Keratinocyte (primary cell): ENCODE data around the gene COPG2. TPM values are rescaled to one million over a fixed set of nuclear protein-coding genes. Genes with fewer than 3 reads are reported as not detected.

ENCODE experiments used
- DNase-seq: peaks from one replicate; pipeline ENCODE4 v3.0.0-alpha.2; 2011; ENCODE audit warnings: low read depth, missing footprints, low spot score
- FAIRE-seq: peaks from 2 replicates; lab custom pipeline; 2011; peaks lifted over from hg19 to GRCh38; lab: Jason Lieb, UNC
- H2AFZ ChIP-seq: 2 replicates; pipeline ENCODE4 v1.6.0; 2012; ENCODE audit warnings: low read length, control low read depth, inconsistent platforms; ENCODE audit not compliant: control insufficient read depth
- H3K27ac ChIP-seq: 2 replicates; pipeline ENCODE4 v1.5.1; 2011; ENCODE audit warnings: low read length; ENCODE audit not compliant: control insufficient read depth, insufficient read depth
- H3K27me3 ChIP-seq: 3 replicates; pipeline ENCODE4 v1.6.0; 2011; ENCODE audit warnings: low read length; ENCODE audit not compliant: control insufficient read depth, insufficient read depth; ENCODE audit errors: extremely low read depth
- H3K36me3 ChIP-seq, 2 experiments: 2 replicates in 1 of 2; 3 replicates in 1 of 2; pipeline ENCODE4 v1.5.1; 2011; ENCODE audit warnings: low read length in 2 of 2, mild to moderate bottlenecking in 1 of 2; ENCODE audit not compliant: control insufficient read depth in 2 of 2, insufficient read depth in 2 of 2; ENCODE audit errors: extremely low read depth in 1 of 2
- H3K4me1 ChIP-seq: 3 replicates; pipeline ENCODE4 v1.5.1; 2011; ENCODE audit warnings: low read length; ENCODE audit not compliant: control insufficient read depth, insufficient read depth; ENCODE audit errors: extremely low read depth
- H3K4me2 ChIP-seq: 3 replicates; pipeline ENCODE4 v1.6.0; 2011; ENCODE audit warnings: low read depth, low read length; ENCODE audit not compliant: control insufficient read depth, insufficient read depth; ENCODE audit errors: extremely low read depth
- H3K4me3 ChIP-seq, 3 experiments: fragments of 200-600 bp in 1 of 3; sonication (generic) in 1 of 3; 2 replicates in 2 of 3; 3 replicates in 1 of 3; pipeline ENCODE4 v1.5.1; 2011 to 2016; ENCODE audit warnings: low read length in 3 of 3, mild to moderate bottlenecking in 3 of 3, control low read depth in 2 of 3, inconsistent platforms in 1 of 3, low read depth in 1 of 3, mixed read lengths in 1 of 3, mixed run types in 1 of 3, moderate library complexity in 1 of 3; ENCODE audit not compliant: control insufficient read depth in 2 of 3, insufficient read depth in 2 of 3; ENCODE audit errors: extremely low read depth in 1 of 3
- H3K79me2 ChIP-seq: 2 replicates; pipeline ENCODE4 v1.6.0; 2012; ENCODE audit warnings: low read length; ENCODE audit not compliant: control insufficient read depth, insufficient read depth
- H3K9ac ChIP-seq: 3 replicates; pipeline ENCODE4 v1.6.0; 2011; ENCODE audit warnings: low read length; ENCODE audit not compliant: control insufficient read depth, insufficient read depth; ENCODE audit errors: extremely low read depth
- H3K9me1 ChIP-seq: 3 replicates; pipeline ENCODE4 v1.6.0; 2011; ENCODE audit warnings: low read length; ENCODE audit not compliant: control insufficient read depth, insufficient read depth; ENCODE audit errors: extremely low read depth
- H3K9me3 ChIP-seq: 2 replicates; pipeline ENCODE4 v1.5.1; 2012; ENCODE audit warnings: low read depth, low read length; ENCODE audit not compliant: control insufficient read depth
- H4K20me1 ChIP-seq: 3 replicates; pipeline ENCODE4 v1.6.0; 2011; ENCODE audit warnings: low read length; ENCODE audit not compliant: control insufficient read depth, insufficient read depth; ENCODE audit errors: extremely low read depth
- EZH2 ChIP-seq: IDR thresholded peaks from one replicate; pipeline ENCODE4 v1.6.1; 2012; ENCODE audit warnings: inconsistent platforms, mild to moderate bottlenecking, low read length, moderate library complexity
- dilution Hi-C: fragments of 300-500 bp; cut with MboI; formaldehyde crosslinking; loops from one replicate; pipeline ENCODE4 v1.7.0; 2020; ENCODE audit warnings: low sequenced_read_pairs; ENCODE audit not compliant: extremely low pct_ligation_motif_present
- polyA plus RNA-seq, 5 experiments: library from polyadenylated mRNA; depleted of rRNA in 3 of 5; stranded (reverse) in 3 of 5; stranded (forward) in 1 of 5; unstranded in 1 of 5; fragments of >200 nt; gene quantifications; 1 replicate in 1 of 5; 2 replicates in 3 of 5; 3 replicates in 1 of 5; pipeline versions ENCODE4 v1.2.1 to v1.2.3, GENCODE V29; 2011 to 2012; ENCODE audit warnings: missing spikeins in 2 of 5, low read depth in 1 of 5, low replicate concordance in 1 of 5
- TF ChIP-seq, protein P1 (sequence below), 3 experiments: IDR thresholded peaks in 1 of 3; conservative IDR thresholded peaks in 1 of 3; optimal IDR thresholded peaks in 1 of 3; 2 replicates in 2 of 3; 3 replicates in 1 of 3; pipeline versions ENCODE3 to v1.5.1; 2011; ENCODE audit warnings: low read length in 3 of 3, mild to moderate bottlenecking in 3 of 3, moderate library complexity in 2 of 3, control low read depth in 1 of 3, inconsistent platforms in 1 of 3; ENCODE audit not compliant: insufficient read depth in 2 of 3; ENCODE audit errors: extremely low read depth in 1 of 3

The COPG2 gene
- polyA plus RNA-seq, 1 donor (not counting 4 experiments of a cell fraction or from before 2014, with no cell fraction given) = 38.8 TPM

DNA sequence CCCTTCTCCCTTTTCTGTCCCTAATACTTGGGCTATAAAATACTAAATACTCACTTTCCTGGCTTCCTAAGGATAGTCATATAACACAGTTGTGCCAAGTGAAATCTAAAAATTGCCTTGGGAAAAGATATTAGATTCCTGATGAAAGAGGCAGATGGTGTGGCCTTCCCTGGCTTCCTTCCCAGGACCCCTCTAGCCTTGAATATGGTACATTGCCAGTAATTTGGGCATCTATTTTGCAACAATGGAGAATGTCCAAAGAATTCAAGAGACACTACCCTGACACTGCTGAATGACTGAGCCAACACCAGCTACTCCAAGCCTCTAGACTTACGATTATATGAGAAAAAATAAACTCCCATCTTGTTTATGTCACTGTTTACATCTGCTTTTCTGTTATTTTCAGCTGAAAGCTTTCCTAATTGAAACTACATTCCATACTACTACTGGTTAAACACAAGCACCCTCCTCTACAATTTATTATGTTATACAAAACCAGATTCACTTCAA, 17.9 kb downstream of the COPG2 start:
- dilution Hi-C loops = no loop called here
- no peaks in the 10 kb centered on the region for H3K79me2 ChIP-seq

DNA sequence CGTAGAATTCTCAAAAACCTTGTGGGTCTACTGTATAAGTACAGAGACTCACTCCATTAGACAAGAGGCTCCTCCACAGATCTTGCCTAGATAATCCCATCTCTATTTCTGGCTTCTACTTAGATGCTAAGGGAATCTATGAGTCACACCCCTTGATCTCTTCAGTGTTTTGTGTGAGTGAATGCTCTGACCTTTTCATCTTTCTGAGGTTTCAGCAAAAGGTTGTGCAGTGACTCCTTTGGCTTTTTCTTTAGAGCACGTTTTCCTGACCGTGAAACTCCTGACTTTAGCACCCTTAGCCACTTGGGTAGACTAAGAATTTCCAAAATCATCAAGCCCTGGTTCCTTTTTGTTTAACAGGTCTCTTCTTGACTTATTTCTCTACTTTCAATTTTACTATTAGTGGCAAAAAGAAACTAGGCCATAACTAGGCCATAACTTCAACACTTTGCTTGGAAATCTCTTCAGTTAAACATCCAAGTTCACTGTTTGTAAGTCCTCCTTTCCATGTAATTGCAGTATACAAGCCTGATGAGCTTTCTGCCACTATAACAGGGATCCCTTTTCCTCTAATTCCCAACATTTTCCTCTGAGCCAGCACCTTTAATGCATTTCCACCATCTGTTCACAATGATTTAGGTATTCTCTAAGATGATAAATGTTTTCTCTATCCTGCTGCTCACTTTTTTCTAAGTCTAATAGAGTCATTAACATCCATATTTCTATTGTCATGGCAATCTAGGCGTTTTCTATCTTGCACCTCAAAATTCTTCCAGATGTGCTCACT, 19.4 kb downstream of the COPG2 start:
- no peak overlapping the region for H3K27ac ChIP-seq
- no peaks in the 10 kb centered on the region for H3K79me2 ChIP-seq
- H3K4me2 ChIP-seq = no peak overlapping the region
- DNase-seq = no peak
- H3K9ac ChIP-seq = no peak overlapping the region
- no peaks in the 10 kb centered on the region for H4K20me1 ChIP-seq
- H3K4me3 ChIP-seq = no peak overlapping the region
- FAIRE-seq = peak; percentile 55
- no peak overlapping the region for H2AFZ ChIP-seq
- no peaks in the 10 kb centered on the region for H3K4me1 ChIP-seq
- no peaks in the 10 kb centered on the region for H3K9me1 ChIP-seq
- dilution Hi-C loops = no loop called here
- H3K27me3 ChIP-seq = no peaks in the 10 kb centered on the region
- H3K36me3 ChIP-seq = peaks cover 0 to 4% of the 10 kb centered on the region in 2 experiments
- H3K9me3 ChIP-seq = no peaks in the 10 kb centered on the region
- TF ChIP-seq, protein P1, sequence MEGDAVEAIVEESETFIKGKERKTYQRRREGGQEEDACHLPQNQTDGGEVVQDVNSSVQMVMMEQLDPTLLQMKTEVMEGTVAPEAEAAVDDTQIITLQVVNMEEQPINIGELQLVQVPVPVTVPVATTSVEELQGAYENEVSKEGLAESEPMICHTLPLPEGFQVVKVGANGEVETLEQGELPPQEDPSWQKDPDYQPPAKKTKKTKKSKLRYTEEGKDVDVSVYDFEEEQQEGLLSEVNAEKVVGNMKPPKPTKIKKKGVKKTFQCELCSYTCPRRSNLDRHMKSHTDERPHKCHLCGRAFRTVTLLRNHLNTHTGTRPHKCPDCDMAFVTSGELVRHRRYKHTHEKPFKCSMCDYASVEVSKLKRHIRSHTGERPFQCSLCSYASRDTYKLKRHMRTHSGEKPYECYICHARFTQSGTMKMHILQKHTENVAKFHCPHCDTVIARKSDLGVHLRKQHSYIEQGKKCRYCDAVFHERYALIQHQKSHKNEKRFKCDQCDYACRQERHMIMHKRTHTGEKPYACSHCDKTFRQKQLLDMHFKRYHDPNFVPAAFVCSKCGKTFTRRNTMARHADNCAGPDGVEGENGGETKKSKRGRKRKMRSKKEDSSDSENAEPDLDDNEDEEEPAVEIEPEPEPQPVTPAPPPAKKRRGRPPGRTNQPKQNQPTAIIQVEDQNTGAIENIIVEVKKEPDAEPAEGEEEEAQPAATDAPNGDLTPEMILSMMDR (optimal IDR thresholded peaks at IDR 0.05 in 1 of 3, IDR thresholded peaks at IDR 0.05 in 1 of 3, conservative IDR thresholded peaks at IDR 0.05 in 1 of 3; ENCODE audit: extremely low read depth in 1 of 3, insufficient read depth in 2 of 3, low read length in 3 of 3) = no peak
- TF ChIP-seq EZH2 = no peak

More for the DNA sequence above, 17.9 kb downstream of the COPG2 start:
- H3K9ac ChIP-seq = no peak overlapping the region
- no peak overlapping the region for H3K4me2 ChIP-seq
- no peak overlapping the region for H3K4me3 ChIP-seq
- H3K36me3 ChIP-seq = peaks cover 0 to 4% of the 10 kb centered on the region in 2 experiments
- no peak overlapping the region for H2AFZ ChIP-seq
- TF ChIP-seq, protein P1 (optimal IDR thresholded peaks at IDR 0.05 in 1 of 3, IDR thresholded peaks at IDR 0.05 in 1 of 3, conservative IDR thresholded peaks at IDR 0.05 in 1 of 3; ENCODE audit: extremely low read depth in 1 of 3, insufficient read depth in 2 of 3, low read length in 3 of 3) = no peak
- no peak for TF ChIP-seq EZH2
- H3K9me3 ChIP-seq = no peaks in the 10 kb centered on the region
- DNase-seq = no peak
- H3K9me1 ChIP-seq = no peaks in the 10 kb centered on the region
- no peaks in the 10 kb centered on the region for H3K4me1 ChIP-seq
- H3K27ac ChIP-seq = no peak overlapping the region
- no peaks in the 10 kb centered on the region for H3K27me3 ChIP-seq
- H4K20me1 ChIP-seq = no peaks in the 10 kb centered on the region
- no peak for FAIRE-seq
